LNCAP (cell line): ENCODE data around the gene GPR26.

ENCODE experiments used
- CTCF ChIP-seq: fragments of 450-650 bp; IDR thresholded peaks from 2 replicates; pipeline ENCODE4 v1.5.1; 2017; ENCODE audit warnings: mild to moderate bottlenecking

Gene GPR26

GRCh38 chr10:123715546-123715945, 49.4 kb downstream of the GPR26 start:
- TF ChIP-seq CTCF: no peak

GRCh38 chr10:123717336-123717735, 51.2 kb downstream of the GPR26 start:
- TF ChIP-seq CTCF: no peak

- TF ChIP-seq CTCF: no peak
Observed at GRCh38 chr10:123718544-123719060, 52.4 kb downstream of the GPR26 start.

- no peak for TF ChIP-seq CTCF
Observed at GRCh38 chr10:123720536-123720935, 54.4 kb downstream of the GPR26 start.

GRCh38 chr10:123721441-123722049, 55.4 kb downstream of the GPR26 start:
- TF ChIP-seq CTCF: no peak

- TF ChIP-seq CTCF: no peak
Observed at GRCh38 chr10:123722351-123722750, 56.2 kb downstream of the GPR26 start.

GRCh38 chr10:123724747-123725146, 58.6 kb downstream of the GPR26 start:
- no peak for TF ChIP-seq CTCF

- TF ChIP-seq CTCF: no peak
Observed at GRCh38 chr10:123726381-123726780, 60.2 kb downstream of the GPR26 start.
